HG02981 (cell line): ENCODE data around the gene ARHGAP32.
"Not testable (repeated sequence)": the region's sequence is repeated elsewhere in the genome, so short reads cannot be mapped to it uniquely, and the experiment has no call there.

Experiments
- ATAC-seq: cut with Tn5 transposase; IDR thresholded peaks from one replicate; pipeline ENCODE4 v1.9.1; 2021; ENCODE audit warnings: mild to moderate bottlenecking, moderate library complexity; ENCODE audit not compliant: unreplicated experiment

ARHGAP32 gene

DNA sequence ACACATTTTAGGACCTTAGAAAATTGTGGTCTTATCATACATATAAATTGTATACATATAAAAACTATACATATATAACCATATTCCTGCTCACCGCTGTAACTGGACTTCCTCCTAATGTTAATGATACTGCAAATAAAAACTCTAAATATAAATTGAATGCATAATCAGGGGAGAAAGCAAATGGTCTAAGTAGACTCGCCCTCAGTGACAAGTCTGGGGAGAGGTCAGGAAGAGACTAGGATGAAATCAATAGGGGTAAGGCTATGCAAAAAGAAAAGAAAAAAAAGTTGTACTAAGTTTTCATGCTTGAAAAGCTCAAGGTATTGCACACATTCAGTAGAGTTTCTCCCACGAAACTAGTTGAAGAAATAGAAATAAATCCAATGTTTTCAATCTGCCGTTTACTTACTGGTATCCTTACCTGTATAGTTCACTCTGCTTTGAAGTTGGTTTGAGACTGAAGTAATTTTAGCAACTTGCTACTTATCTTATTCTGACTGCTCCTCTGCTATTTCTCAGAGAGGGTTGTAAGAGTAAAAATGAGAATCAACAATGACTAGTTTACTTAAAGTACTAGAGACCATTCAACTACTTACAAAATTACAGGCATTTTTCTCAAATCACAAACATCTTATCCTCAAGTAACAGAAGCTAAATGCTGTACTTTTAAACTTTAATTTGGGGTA, 12.2 kb upstream of the ARHGAP32 start:
- ATAC-seq: no peak

DNA sequence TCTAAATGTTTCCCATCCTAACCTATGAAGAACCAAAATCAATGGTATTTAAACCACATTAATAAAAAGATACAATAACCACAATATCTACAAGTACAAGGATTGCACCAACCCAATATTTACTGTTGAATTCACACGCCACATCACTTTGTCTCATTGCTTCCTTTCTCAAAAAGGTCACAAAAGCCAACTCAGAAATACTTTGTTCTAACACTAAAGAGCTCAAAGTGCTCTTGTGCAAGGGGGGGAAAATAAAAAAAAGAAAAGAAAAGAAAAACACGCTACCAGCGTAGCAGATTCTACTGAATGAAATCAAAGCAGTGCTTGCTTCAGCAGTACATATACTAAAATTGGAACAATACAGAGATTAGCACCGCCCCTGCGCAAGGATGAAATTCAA, 10.5 kb upstream of the ARHGAP32 start:
- ATAC-seq: no peak

DNA sequence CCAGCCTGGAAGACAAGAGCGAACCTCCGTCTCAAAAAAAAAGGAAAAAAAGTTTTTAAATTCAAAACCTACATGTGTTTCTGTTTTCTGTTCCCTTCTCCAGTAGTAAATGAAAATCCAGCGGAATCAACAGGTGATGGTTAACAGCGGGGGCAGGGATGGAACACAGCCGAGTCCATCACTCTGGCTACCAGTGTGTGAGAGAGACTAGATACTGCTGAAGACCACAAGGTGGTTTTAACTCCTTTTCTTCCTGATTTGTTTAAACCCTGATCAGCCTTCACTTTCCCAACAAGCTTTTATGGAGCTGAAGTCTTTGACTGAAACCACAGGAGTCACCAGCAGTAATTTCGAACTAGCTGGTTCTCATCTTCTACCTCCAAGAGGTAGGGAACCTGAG, 3.6 kb upstream of the ARHGAP32 start:
- no peak for ATAC-seq

DNA sequence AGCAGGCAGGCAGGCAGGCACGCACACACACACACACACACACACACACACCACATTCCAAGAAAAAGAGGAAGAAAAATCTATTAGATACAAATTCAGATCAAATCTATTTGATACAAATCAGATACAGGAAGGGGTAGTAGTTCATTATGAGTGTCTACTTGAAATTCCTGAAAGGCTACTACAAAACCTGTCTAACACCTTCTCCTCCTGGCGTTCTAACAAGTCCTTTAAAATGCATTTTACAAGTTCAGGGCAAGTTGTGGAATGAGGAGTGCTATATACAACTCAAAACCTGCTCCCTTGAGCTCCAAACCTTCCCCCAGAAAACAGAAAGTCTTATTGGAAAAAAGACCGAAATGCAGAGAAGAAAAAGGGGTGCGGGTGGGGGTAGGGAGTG, 476 bp downstream of the ARHGAP32 start:
- ATAC-seq: no peak

DNA sequence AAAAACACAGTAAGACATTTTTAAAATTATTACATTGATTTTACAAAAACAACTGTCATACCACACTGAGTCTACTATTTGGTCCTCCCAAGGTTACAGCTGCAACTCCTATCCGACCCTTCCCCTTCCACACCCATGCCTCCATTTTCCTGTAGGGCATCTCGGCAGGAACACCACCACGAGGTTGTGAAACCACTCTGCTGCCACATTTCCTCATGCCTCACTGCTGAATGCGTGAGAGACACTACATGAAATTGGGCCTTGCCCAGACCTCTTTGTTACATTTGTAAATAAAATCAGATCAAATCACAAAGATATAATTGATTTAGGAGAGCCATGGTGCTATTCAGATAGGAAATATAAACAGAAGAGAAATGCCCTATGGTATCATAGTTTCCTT, 2.0 kb downstream of the ARHGAP32 start:
- no peak for ATAC-seq

DNA sequence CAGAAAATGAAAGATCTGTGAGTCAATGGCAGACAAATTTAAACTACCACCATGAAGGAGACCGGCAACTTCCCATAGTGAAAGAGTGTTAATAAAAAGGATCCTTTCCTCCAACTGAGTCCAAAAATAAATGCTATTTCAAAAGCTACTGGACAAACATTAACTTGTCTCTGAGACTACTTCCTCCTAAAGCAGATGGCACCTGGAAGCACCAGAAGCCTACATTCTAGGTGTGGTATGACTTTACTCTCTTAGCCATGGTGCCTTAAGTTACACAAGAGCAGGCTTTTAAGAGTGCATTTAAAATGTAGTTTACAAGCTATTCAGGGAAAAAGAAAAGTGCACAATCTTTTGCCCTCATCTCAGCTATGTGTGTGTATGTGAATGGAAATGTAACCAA, 2.5 kb downstream of the ARHGAP32 start:
- no peak for ATAC-seq

DNA sequence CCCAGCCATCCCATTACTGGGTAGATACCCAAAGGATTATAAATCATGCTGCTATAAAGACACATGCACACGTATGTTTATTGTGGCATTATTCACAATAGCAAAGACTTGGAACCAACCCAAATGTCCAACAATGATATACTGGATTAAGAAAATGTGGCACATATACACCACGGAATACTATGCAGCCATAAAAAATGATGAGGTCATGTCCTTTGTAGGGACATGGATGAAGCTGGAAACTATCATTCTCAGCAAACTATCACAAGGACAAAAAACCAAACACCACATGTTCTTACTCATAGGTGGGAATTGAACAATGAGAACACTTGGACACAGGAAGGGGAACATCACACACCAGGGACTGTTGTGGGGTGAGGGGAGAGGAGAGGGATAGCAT, 7.0 kb downstream of the ARHGAP32 start:
- not testable (repeated sequence) for ATAC-seq

DNA sequence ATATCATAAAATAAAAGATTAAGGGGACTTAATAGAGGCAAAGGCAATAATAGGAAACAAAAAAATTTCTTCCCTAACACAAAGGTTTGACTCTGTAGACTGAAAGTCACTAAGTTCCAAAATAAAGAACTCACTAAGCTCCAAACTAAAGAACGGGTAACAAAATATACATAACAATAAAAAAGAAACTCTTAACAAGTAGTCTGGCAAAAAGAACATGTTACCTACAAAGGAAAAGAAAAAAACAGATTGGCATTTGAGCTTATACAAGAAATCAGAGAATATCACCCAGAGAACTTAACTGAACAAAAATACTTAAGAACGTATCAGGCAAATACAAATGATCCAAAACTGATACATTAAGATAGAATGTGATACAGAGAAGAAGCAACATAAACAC, 7.5 kb downstream of the ARHGAP32 start:
- no peak for ATAC-seq

DNA sequence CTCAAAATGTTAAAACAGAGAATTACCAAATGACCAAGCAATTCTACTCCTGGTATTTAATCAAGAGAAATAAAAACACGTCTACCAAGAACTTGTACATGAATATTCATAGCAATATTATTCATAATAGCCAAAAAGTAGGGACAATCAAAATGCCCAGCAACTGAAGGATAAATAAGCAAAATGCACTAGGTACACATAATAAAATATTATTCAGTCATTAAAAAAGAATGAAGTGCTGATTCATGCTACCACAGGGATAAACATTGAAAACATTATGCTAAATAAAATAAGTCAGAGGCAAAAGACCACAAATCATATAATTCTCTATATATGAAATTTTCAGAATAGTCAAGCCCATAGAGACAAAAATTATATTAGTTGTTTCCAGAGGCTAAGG, 24.8 kb downstream of the ARHGAP32 start:
- no peak for ATAC-seq

DNA sequence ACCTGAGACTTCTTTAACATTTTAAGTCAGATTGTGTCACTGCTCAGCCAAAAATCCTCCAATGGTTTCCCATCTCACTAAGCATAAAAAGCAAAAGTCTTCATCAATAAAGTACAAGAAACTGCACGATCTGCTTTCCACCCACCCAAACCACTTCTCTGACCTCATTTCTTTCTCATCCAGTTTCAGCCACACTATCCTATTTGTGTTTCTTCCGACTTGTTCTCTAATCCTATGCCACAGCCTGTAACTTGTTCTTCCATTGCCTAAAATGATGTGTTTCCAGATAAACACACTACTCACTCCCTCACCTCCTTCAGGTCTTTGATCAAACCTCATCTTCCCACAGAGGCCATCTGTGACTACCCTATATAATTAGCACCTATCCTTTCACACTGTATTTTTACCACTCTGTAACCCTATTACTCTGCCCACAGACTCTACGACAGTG, 28.4 kb downstream of the ARHGAP32 start:
- ATAC-seq: no peak

DNA sequence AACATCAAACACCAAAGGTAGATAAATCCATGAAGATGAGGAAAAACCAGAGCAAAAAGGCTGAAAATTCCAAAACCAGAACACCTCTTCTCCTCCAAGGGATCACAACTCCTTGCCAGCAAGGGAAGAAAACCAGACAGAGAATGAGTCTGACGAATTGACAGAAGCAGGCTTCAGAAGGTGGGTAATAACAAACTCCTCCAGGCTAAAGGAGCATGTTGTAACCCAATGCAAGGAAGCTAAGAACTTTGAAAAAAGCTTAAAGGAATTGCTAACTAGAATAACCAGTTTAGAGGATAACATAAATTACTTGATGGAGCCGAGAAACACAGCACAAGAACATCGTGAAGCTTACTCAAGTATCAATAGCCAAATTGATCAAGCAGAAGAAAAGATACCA, 35.0 kb downstream of the ARHGAP32 start:
- ATAC-seq: not testable (repeated sequence)

DNA sequence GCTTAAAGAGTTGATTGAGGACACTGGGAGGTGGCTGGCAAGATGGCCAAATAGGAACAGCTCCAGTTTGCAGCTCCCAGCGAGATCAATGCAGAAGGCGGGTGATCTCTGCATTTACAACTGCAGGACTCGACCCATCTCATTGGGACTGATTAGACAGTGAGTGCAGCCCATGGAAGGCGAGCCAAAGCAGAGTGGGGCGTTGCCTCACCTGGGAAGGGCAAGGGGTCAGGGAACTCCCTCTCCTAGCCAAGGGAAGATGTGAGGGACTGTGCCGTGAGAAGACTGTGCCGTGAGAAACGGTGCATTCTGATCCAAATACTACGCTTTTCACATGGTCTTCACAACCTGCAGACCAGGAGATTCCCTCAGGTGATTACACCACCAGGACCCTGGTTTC, 36.4 kb downstream of the ARHGAP32 start:
- no peak for ATAC-seq

DNA sequence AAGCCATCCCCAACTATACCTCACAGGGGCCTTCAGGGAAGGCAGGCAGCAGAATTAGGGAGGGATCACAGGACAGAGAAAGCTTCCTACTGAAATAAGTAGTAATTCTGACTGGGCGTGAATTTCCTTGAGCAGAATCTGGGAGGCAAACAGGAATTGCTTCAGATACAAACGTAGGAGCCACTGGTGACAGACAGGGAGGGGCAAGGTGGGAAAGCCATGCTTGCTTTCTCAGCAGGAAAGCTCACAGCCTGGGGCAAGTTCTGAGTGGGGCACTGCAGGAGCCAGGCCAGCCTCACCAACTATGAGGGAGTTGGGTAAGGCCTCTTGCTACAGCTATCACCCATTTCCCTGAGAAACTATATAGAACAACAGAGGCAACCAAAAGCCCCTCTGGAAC, 43.6 kb downstream of the ARHGAP32 start:
- no peak for ATAC-seq

DNA sequence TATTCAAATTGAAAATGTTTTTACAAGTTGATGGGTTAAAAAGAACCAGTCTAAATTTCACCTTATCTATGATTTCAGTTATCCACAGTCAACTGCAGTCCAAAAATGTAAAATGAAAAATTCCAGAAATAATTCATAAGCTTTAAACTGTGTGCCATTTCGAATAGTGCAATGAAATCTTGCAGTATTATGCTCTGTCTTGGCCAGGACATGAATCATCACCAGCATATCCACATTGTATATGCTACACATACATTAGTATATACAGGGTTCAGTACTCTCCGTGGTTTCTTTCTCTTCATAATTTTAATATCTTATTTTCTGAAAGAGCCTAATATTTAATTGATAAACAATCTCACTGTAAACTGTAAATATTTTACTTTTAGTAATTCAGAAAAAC, 45.9 kb downstream of the ARHGAP32 start:
- ATAC-seq: no peak

DNA sequence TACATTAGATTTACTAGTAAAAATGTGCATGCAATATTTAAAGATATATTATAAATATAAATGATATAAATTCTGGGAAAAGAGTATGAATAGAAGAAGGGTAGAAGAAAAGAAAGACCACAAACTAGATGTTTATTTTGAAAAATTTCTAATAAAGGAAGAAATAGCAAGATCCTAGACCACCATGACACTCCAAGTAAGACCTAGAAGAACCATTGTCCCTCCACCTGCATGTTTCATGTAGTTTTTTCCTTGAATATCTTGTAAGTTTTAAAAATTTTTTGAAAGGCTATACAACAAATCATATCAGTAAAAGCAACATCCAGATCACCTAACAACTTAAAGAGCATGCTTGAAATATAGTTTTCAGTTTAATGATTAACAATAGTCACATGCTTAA, 46.8 kb downstream of the ARHGAP32 start:
- no peak for ATAC-seq

DNA sequence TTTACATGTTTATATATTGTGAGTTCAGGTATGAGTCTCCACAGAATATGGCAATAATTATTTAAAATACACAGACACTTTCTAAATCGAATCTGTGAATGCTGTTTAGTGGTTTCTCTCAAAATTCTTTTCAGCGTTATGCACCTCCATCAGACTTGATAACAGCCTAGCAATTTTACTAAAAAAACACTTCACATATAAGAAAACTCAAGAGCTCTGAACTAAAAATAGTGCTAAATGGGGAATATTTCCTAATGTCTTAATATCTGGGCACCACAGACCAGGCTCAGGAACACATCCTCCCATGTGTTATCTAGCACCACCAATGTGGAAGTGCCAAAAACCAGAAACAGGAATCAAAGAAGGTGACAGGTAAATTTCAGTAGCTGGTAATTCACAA, 47.9 kb downstream of the ARHGAP32 start:
- ATAC-seq: no peak

DNA sequence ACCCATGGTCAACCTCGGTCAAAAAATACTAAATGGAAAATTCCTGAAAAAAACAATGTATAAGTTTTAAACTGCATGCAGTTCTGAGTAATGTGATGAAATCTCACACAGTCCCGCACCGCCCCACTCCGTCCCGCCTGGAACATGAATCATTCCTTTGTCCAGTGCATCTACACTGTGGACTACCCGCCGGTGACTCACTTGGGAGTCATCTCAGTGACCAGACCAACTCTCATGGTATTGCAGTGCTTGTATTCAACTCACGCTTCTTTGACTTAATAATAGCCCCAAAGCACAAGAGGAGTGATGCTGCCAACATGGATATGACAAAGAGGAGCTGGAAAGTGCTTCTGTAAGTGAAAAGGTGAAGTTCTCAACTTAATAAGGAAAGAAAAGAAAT, 48.8 kb downstream of the ARHGAP32 start:
- ATAC-seq: no peak

DNA sequence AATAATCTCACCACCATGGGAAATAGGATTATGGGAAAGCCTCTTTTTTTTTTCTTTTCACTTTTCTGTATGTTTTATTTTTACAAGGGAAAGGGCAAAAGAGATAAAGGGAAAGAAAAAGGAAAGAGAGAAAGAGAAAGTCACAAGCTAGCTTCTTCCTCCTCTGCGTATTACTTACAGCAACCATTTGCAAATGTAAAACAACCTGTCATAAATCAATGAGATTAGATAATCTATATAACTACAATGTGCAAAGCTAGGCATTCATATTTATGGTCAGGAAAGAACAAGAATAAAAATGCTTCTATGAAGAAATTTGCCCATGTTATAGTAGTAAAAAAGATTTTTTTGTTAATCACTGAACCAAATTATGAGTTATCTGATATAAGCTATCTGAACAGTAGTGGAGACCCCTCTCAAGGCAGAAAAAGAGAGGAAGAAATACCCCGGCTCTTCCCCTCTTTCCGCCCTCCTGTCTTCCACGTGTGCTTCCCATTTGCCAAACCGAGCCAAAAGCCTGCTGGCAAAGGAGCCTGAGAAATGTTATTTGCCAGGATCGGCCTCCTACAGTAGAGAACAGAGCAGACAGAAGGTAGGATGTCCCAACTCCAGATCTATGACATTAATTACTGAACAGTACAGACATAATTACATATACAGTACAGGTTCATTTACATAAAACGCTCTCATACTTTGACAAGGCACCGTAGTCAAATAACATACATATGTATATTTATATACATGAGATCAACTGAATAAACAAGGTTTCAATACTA, 50.2 kb downstream of the ARHGAP32 start:
- no peak for ATAC-seq

DNA sequence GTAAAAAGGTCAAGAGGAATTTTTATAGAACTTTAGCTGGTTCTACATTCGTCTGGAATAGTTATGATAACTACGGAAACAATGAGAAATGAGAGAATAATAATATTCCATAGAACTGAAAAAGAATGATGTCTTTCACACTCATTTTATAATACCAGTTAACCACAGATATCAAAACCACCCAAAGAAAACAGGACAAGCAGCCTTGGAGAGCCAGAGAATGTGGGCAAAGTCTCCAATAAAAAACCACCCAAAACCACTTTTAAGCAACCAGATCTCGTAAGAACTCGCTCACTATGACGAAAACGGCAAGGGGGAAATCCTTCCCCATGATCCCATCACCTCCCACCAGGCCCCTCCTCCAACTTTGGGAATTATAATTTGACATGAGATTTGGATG, 60.8 kb downstream of the ARHGAP32 start:
- no peak for ATAC-seq

DNA sequence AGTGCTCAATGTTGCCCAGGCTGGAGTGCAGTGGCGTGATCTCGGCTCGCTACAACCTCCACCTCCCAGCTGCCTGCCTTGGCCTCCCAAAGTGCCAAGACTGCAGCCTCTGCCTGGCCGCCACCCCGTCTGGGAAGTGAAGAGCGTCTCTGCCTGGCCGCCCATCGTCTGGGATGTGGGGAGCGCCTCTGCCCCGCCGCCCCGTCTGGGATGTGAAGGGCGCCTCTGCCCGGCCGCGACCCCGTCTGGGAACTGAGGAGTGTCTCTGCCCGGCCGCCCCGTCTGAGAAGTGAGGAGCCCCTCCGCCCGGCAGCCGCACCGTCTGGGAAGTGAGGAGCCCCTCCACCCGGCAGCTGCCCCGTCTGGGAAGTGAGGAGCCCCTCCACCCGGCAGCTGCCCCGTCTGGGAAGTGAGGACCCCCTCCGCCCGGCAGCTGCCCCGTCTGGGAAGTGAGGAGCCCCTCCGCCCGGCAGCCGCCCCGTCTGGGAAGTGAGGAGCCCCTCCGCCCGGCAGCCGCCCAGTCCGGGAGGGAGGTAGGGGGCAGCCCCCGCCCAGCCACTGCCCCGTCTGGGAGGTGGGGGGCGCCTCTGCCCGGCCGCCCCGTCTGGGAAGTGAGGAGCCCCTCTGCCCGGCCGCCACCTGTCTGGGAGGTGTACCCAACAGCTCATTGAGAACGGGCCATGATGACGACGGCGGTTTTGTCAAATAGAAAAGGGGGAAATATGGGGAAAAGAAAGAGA, 63.1 kb downstream of the ARHGAP32 start:
- not testable (repeated sequence) for ATAC-seq

DNA sequence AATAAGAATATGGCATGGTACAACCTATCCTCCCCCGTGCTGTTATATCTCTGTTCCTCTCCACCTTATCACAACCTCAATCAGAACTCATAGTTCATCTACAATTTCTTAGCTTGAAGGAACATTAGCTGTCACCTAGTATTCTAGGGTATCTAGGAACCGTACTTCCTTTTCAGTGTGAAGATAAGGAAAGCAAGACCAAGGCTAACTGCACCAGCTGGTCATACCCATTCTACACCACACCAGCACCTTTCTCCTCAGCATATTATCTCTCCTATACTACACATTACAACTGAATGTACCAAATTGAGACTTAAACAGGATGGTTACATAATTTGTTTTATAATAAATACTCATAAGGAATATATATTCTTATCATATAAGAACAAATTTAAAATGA, 73.1 kb downstream of the ARHGAP32 start:
- no peak for ATAC-seq
